Activated CD8-positive, alpha-beta memory T cell treated with anti-CD3 and anti-CD28 coated beads, Interleukin-2, amount 10 ng/mL, durations not matched to agents 7 days and 5 days (primary cell): ENCODE results near the gene SERPINB8. TPM values are rescaled to one million over a fixed set of nuclear protein-coding genes. Genes with fewer than 3 reads are reported as not detected.

Experiments
- total RNA-seq, 2 experiments: library from RNA; stranded (reverse); gene quantifications; one replicate each; pipeline ENCODE4 v1.2.3, GENCODE V29; 2021

Gene SERPINB8
- total RNA-seq, 2 experiments from 2014 or later, result 2.9 to 7.2 TPM

Other genes with a start within 250 kb of the SERPINB8 start
- gene SERPINB7, start 194.7 kb upstream of the SERPINB8 start, total RNA-seq, result not detected
- not detected for gene SERPINB2, start 82.4 kb upstream of the SERPINB8 start, total RNA-seq
- under 1 TPM in 1 of 2 experiments, not detected in 1; 0.14 TPM for gene SERPINB10, start 62.1 kb upstream of the SERPINB8 start, total RNA-seq
- 1 to 10 TPM; 1.6 to 5.5 TPM for gene HMSD, start 20.8 kb upstream of the SERPINB8 start, total RNA-seq
- not detected for gene LINC00305, start 179.0 kb downstream of the SERPINB8 start, total RNA-seq